C1 segment of cervical spinal cord (tissue), 14 donors: ENCODE results near the gene DNAJB11.

ENCODE experiments used
- DNase-seq, 14 donors: peaks; one replicate each; lab custom pipeline; 2025; lab: John Stamatoyannopoulos, UW

The DNAJB11 gene

GRCh38 chr3:186596568-186597287, 26.2 kb downstream of the DNAJB11 start:
- DNase-seq, result no peak

- no peak for DNase-seq
Observed at GRCh38 chr3:186598108-186598784, 27.7 kb downstream of the DNAJB11 start.

- DNase-seq, result no peak
Observed at GRCh38 chr3:186598794-186599141, 28.2 kb downstream of the DNAJB11 start.

- DNase-seq, result no peak
Observed at GRCh38 chr3:186599142-186599784, 28.7 kb downstream of the DNAJB11 start.

GRCh38 chr3:186599785-186600166, 29.3 kb downstream of the DNAJB11 start:
- DNase-seq, result no peak

- no peak for DNase-seq
Observed at GRCh38 chr3:186600896-186601295, 30.4 kb downstream of the DNAJB11 start.

GRCh38 chr3:186603159-186603558, 32.6 kb downstream of the DNAJB11 start:
- no peak for DNase-seq

GRCh38 chr3:186605078-186605477, 34.6 kb downstream of the DNAJB11 start:
- DNase-seq, result no peak

- no peak for DNase-seq
Observed at GRCh38 chr3:186605561-186606545, 35.3 kb downstream of the DNAJB11 start.

- DNase-seq, result no peak
Observed at GRCh38 chr3:186608624-186609215, 38.2 kb downstream of the DNAJB11 start.

- DNase-seq, result no peak
Observed at GRCh38 chr3:186609247-186609868, 38.8 kb downstream of the DNAJB11 start.

- no peak for DNase-seq
Observed at GRCh38 chr3:186612065-186612464, 41.5 kb downstream of the DNAJB11 start.

- DNase-seq, result no peak
Observed at GRCh38 chr3:186612721-186613636, 42.5 kb downstream of the DNAJB11 start, which contains the start of gene AHSG. Gene AHSG, plus strand, starts transcription at chr3:186613060. Its CDS starts 82 bp downstream, at chr3:186613142.

- no peak for DNase-seq
Observed at GRCh38 chr3:186613637-186614265, 43.2 kb downstream of the DNAJB11 start.

GRCh38 chr3:186614266-186614596, 43.7 kb downstream of the DNAJB11 start:
- DNase-seq, result no peak

GRCh38 chr3:186614597-186615483, 44.3 kb downstream of the DNAJB11 start:
- DNase-seq, result peak in 13 of 14 donors; percentile 1 to 74 (median 47)

- DNase-seq, result no peak
Observed at GRCh38 chr3:186616299-186616617, 45.7 kb downstream of the DNAJB11 start.
